ENCODE data around the gene TUT4.

Gene TUT4

GRCh38 chr1:52552236-52552504 is 722 bp downstream of the TUT4 start:
- H3K4ac ChIP-seq (ENCODE audit: low read depth, low read length): peak overlapping the region; percentile 44
- H2BK12ac ChIP-seq (ENCODE audit: low read length): no peak overlapping the region
- no peaks in the 10 kb centered on the region for H3K9me3 ChIP-seq (ENCODE audit: insufficient read depth, low read depth, low read length)
- H3K18ac ChIP-seq (ENCODE audit: low read length): no peak overlapping the region
- H3K36me3 ChIP-seq (ENCODE audit: control insufficient read depth in 1 of 2, insufficient read depth in 2 of 2, low read length in 2 of 2): no peaks in the 10 kb centered on the region
- no peaks in the 10 kb centered on the region for H3K27me3 ChIP-seq (ENCODE audit: insufficient read depth, low read length)
- peak; percentile 56 to 86 for DNase-seq
- H4K91ac ChIP-seq (ENCODE audit: low read depth, low read length): no peak overlapping the region
- no peak overlapping the region for H2AFZ ChIP-seq (ENCODE audit: insufficient read depth, low read length, poor library complexity)
- no peak overlapping the region for H4K12ac ChIP-seq (ENCODE audit: low read depth, low read length)
- WGBS (ENCODE audit: extremely low coverage, insufficient coverage, insufficient read length): no CpG with 5 or more reads among the region's 14 CpGs
- peak overlapping the region; percentile 99 for H3K4me3 ChIP-seq (ENCODE audit: low read depth, low read length)
- peaks cover 13% of the 10 kb centered on the region for H3K79me1 ChIP-seq (ENCODE audit: low read length)
- no peak overlapping the region for H2BK5ac ChIP-seq (ENCODE audit: low read depth, low read length, poor library complexity)
- H3K23ac ChIP-seq (ENCODE audit: low read length): no peak overlapping the region
- H3K14ac ChIP-seq (ENCODE audit: low read length): no peak overlapping the region
- peaks cover 2 to 5% of the 10 kb centered on the region in 2 experiments for H3K4me1 ChIP-seq (ENCODE audit: control insufficient read depth in 1 of 2, insufficient read depth in 2 of 2, low read length in 2 of 2)
- peaks cover 11% of the 10 kb centered on the region for H3K79me2 ChIP-seq (ENCODE audit: control insufficient read depth, insufficient read depth, low read length, poor library complexity)
- peak overlapping the region; percentile 72 for H3K4me2 ChIP-seq (ENCODE audit: low read length)
- peak overlapping the region; percentile 95 for H3K27ac ChIP-seq (ENCODE audit: low read depth, low read length)
- H2AK5ac ChIP-seq (ENCODE audit: low read length): peak overlapping the region; percentile 36
- H3K9ac ChIP-seq (ENCODE audit: low read length): peak overlapping the region; percentile 3
- no peak overlapping the region for H2BK120ac ChIP-seq (ENCODE audit: insufficient read depth, low read length, poor library complexity)
- H4K8ac ChIP-seq (ENCODE audit: low read depth, low read length): no peak overlapping the region

- H2BK5ac ChIP-seq (ENCODE audit: low read depth, low read length, poor library complexity): no peak overlapping the region
- no peak overlapping the region for H3K23ac ChIP-seq (ENCODE audit: low read length)
- no peak overlapping the region for H3K4ac ChIP-seq (ENCODE audit: low read depth, low read length)
- no peak overlapping the region for H2BK120ac ChIP-seq (ENCODE audit: insufficient read depth, low read length, poor library complexity)
- DNase-seq: peak in 1 of 2 donors; percentile 30
- peaks cover 11% of the 10 kb centered on the region for H3K79me2 ChIP-seq (ENCODE audit: control insufficient read depth, insufficient read depth, low read length, poor library complexity)
- H3K18ac ChIP-seq (ENCODE audit: low read length): no peak overlapping the region
- no peak overlapping the region for H4K12ac ChIP-seq (ENCODE audit: low read depth, low read length)
- no peak overlapping the region for H2AFZ ChIP-seq (ENCODE audit: insufficient read depth, low read length, poor library complexity)
- no peak overlapping the region for H3K14ac ChIP-seq (ENCODE audit: low read length)
- no peaks in the 10 kb centered on the region for H3K36me3 ChIP-seq (ENCODE audit: control insufficient read depth in 1 of 2, insufficient read depth in 2 of 2, low read length in 2 of 2)
- peaks cover 13% of the 10 kb centered on the region for H3K79me1 ChIP-seq (ENCODE audit: low read length)
- H2BK12ac ChIP-seq (ENCODE audit: low read length): no peak overlapping the region
- no peak overlapping the region for H3K27ac ChIP-seq (ENCODE audit: low read depth, low read length)
- no peaks in the 10 kb centered on the region for H3K9me3 ChIP-seq (ENCODE audit: insufficient read depth, low read depth, low read length)
- H2AK5ac ChIP-seq (ENCODE audit: low read length): no peak overlapping the region
- peak overlapping the region; percentile 72 for H3K4me2 ChIP-seq (ENCODE audit: low read length)
- H3K9ac ChIP-seq (ENCODE audit: low read length): peak overlapping the region; percentile 3
- H3K4me3 ChIP-seq (ENCODE audit: low read depth, low read length): peak overlapping the region; percentile 99
- no peaks in the 10 kb centered on the region for H3K27me3 ChIP-seq (ENCODE audit: insufficient read depth, low read length)
- WGBS (ENCODE audit: extremely low coverage, insufficient coverage, insufficient read length): no CpG with 5 or more reads among the region's 20 CpGs
- H4K8ac ChIP-seq (ENCODE audit: low read depth, low read length): no peak overlapping the region
- no peak overlapping the region for H4K91ac ChIP-seq (ENCODE audit: low read depth, low read length)
- peaks cover 2 to 5% of the 10 kb centered on the region in 2 experiments for H3K4me1 ChIP-seq (ENCODE audit: control insufficient read depth in 1 of 2, insufficient read depth in 2 of 2, low read length in 2 of 2)
Observed at GRCh38 chr1:52551507-52552235, 1.2 kb downstream of the TUT4 start.

GRCh38 chr1:52550447-52550846 is 2.4 kb downstream of the TUT4 start:
- H3K27ac ChIP-seq (ENCODE audit: low read depth, low read length): no peak overlapping the region
- WGBS (ENCODE audit: extremely low coverage, insufficient coverage, insufficient read length): no CpG with 5 or more reads among the region's 7 CpGs
- DNase-seq: no peak
- no peak overlapping the region for H3K9ac ChIP-seq (ENCODE audit: low read length)
- H4K8ac ChIP-seq (ENCODE audit: low read depth, low read length): no peak overlapping the region
- H3K23ac ChIP-seq (ENCODE audit: low read length): no peak overlapping the region
- no peak overlapping the region for H3K18ac ChIP-seq (ENCODE audit: low read length)
- H3K79me2 ChIP-seq (ENCODE audit: control insufficient read depth, insufficient read depth, low read length, poor library complexity): peaks cover 11% of the 10 kb centered on the region
- no peak overlapping the region for H2BK12ac ChIP-seq (ENCODE audit: low read length)
- H4K91ac ChIP-seq (ENCODE audit: low read depth, low read length): no peak overlapping the region
- H2AK5ac ChIP-seq (ENCODE audit: low read length): no peak overlapping the region
- peaks cover 13% of the 10 kb centered on the region for H3K79me1 ChIP-seq (ENCODE audit: low read length)
- H2BK5ac ChIP-seq (ENCODE audit: low read depth, low read length, poor library complexity): no peak overlapping the region
- H3K4me3 ChIP-seq (ENCODE audit: low read depth, low read length): no peak overlapping the region
- no peak overlapping the region for H2AFZ ChIP-seq (ENCODE audit: insufficient read depth, low read length, poor library complexity)
- H3K4me1 ChIP-seq (ENCODE audit: control insufficient read depth in 1 of 2, insufficient read depth in 2 of 2, low read length in 2 of 2): peaks cover 2 to 5% of the 10 kb centered on the region in 2 experiments
- H2BK120ac ChIP-seq (ENCODE audit: insufficient read depth, low read length, poor library complexity): no peak overlapping the region
- H3K27me3 ChIP-seq (ENCODE audit: insufficient read depth, low read length): no peaks in the 10 kb centered on the region
- no peak overlapping the region for H3K4me2 ChIP-seq (ENCODE audit: low read length)
- H3K14ac ChIP-seq (ENCODE audit: low read length): no peak overlapping the region
- peak overlapping the region; percentile 75 for H3K4ac ChIP-seq (ENCODE audit: low read depth, low read length)
- H4K12ac ChIP-seq (ENCODE audit: low read depth, low read length): no peak overlapping the region
- no peaks in the 10 kb centered on the region for H3K9me3 ChIP-seq (ENCODE audit: insufficient read depth, low read depth, low read length)
- H3K36me3 ChIP-seq (ENCODE audit: control insufficient read depth in 1 of 2, insufficient read depth in 2 of 2, low read length in 2 of 2): no peaks in the 10 kb centered on the region

GRCh38 chr1:52549267-52549666 is 3.6 kb downstream of the TUT4 start:
- Histone ChIP-seq H4K12ac (ENCODE audit: low read depth, low read length) (no peak overlapping the region), H3K18ac (ENCODE audit: low read length) (no peak overlapping the region), H3K4ac (ENCODE audit: low read depth, low read length) (no peak overlapping the region), H3K23ac (ENCODE audit: low read length) (no peak overlapping the region), H3K36me3 (ENCODE audit: control insufficient read depth in 1 of 2, insufficient read depth in 2 of 2, low read length in 2 of 2) (peaks cover 2% of the 10 kb centered on the region in 2 experiments), H3K27me3 (ENCODE audit: insufficient read depth, low read length) (no peaks in the 10 kb centered on the region), H2BK5ac (ENCODE audit: low read depth, low read length, poor library complexity) (no peak overlapping the region), H4K91ac (ENCODE audit: low read depth, low read length) (no peak overlapping the region), H3K9ac (ENCODE audit: low read length) (no peak overlapping the region), H3K14ac (ENCODE audit: low read length) (no peak overlapping the region), H3K4me2 (ENCODE audit: low read length) (no peak overlapping the region), H3K79me1 (ENCODE audit: low read length) (peaks cover 13% of the 10 kb centered on the region), H3K9me3 (ENCODE audit: insufficient read depth, low read depth, low read length) (peaks cover 2% of the 10 kb centered on the region), H3K79me2 (ENCODE audit: control insufficient read depth, insufficient read depth, low read length, poor library complexity) (peaks cover 11% of the 10 kb centered on the region), H3K27ac (ENCODE audit: low read depth, low read length) (no peak overlapping the region), H4K8ac (ENCODE audit: low read depth, low read length) (no peak overlapping the region), H2AK5ac (ENCODE audit: low read length) (no peak overlapping the region), H2BK120ac (ENCODE audit: insufficient read depth, low read length, poor library complexity) (no peak overlapping the region), H2AFZ (ENCODE audit: insufficient read depth, low read length, poor library complexity) (no peak overlapping the region), H3K4me1 (ENCODE audit: control insufficient read depth in 1 of 2, insufficient read depth in 2 of 2, low read length in 2 of 2) (peaks cover under 1 to 2% of the 10 kb centered on the region in 2 experiments), H2BK12ac (ENCODE audit: low read length) (no peak overlapping the region), H3K4me3 (ENCODE audit: low read depth, low read length) (no peak overlapping the region)
- no peak for DNase-seq

All from trophoblast cell (in vitro differentiated cells and primary cell).